IPS DF 6.9 (cell line): Measurements from ENCODE around the gene APOLD1.
"Not testable (repeated sequence)": the region's sequence is repeated elsewhere in the genome, so short reads cannot be mapped to it uniquely, and the experiment has no call there.

Source experiments
- DNase-seq: peaks from one replicate; pipeline ENCODE4 v3.0.0-alpha.2; 2013; ENCODE audit warnings: low read depth, low spot score
- H3K27ac ChIP-seq: one replicate; pipeline ENCODE4 v1.5.1; 2013; ENCODE audit warnings: low read length, control low read depth
- H3K27me3 ChIP-seq: 2 replicates; pipeline ENCODE4 v1.6.1; 2013; ENCODE audit warnings: mild to moderate bottlenecking, low read length; ENCODE audit not compliant: control insufficient read depth, insufficient read depth
- H3K36me3 ChIP-seq: 2 replicates; pipeline ENCODE4 v1.6.1; 2013; ENCODE audit warnings: low read length; ENCODE audit not compliant: control insufficient read depth, insufficient read depth
- H3K4me1 ChIP-seq: 2 replicates; pipeline ENCODE4 v1.6.1; 2013; ENCODE audit warnings: low read length; ENCODE audit not compliant: control insufficient read depth, insufficient read depth
- H3K4me3 ChIP-seq: 2 replicates; pipeline ENCODE4 v1.5.1; 2013; ENCODE audit warnings: mild to moderate bottlenecking, low read length
- H3K9me3 ChIP-seq: 2 replicates; pipeline ENCODE4 v1.6.1; 2013; ENCODE audit warnings: low read length, inconsistent platforms; ENCODE audit not compliant: control insufficient read depth, insufficient read depth
- WGBS: extraction: QIAGEN DNeasy Blood & Tissue Kit; methylation state at CpG from one replicate; pipeline ENCODE4 v1.1.7; 2013; ENCODE audit warnings: mixed read lengths, missing lambda C conversion rate; ENCODE audit not compliant: insufficient read length, insufficient coverage; 5-methylcytosine and 5-hydroxymethylcytosine counted together

Gene APOLD1, protein sequence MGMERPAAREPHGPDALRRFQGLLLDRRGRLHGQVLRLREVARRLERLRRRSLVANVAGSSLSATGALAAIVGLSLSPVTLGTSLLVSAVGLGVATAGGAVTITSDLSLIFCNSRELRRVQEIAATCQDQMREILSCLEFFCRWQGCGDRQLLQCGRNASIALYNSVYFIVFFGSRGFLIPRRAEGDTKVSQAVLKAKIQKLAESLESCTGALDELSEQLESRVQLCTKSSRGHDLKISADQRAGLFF

DNA sequence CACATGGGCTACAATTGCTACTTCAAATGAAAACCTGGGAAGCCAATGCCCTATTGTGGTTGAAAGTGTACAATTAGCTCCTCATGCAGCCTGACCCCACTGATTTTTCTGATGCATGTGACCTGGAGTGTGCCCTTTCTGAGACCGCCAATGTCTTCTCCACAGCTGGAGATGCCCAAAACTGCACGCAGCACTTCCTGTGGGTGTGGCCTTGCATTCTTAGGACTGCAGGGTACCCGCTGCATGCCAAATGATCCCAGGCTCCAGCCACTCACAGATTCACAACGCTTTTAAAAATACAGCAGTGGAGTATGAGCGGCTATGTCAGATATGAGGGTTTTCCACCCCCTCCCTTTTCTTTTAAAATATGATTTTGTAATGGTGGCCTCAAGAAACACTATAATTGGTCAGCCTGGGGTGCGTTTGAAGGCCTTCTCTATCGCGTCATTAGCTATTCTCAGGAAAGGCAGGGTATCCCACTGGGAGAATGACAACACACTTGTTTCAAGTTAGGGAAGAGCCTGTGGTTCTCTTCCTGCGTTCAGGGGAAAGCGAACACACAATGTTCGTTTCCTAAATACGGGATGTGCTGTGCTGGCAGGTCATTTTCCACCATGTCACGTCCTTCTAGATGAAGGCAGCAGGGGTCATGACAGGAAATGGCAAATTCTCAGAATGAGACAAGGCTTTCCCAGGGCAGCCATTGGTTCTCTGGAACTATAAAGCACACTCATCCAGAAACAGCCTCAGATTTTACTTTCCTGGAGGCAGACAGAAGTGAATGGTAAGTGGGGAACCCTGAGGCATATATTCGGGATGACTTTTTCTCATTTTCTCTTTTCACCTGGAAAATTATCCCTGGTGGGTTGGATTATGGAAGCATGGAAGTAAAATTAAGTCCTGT is at the start of gene APOLD1:
Gene APOLD1, plus strand, starts transcription at position 749 of the 904 bp plus-strand sequence. Its CDS starts 33 bp downstream, at position 782.
- Histone ChIP-seq H3K9me3 (no peaks in the 10 kb centered on the region), H3K36me3 (no peaks in the 10 kb centered on the region), H3K27me3 (peaks cover 15% of the 10 kb centered on the region; the same call in 1 of the 2 replicates), H3K4me1 (peaks cover 7% of the 10 kb centered on the region), H3K4me3 (no peak within 1 kb of the TSS; the same call in 1 of the 2 replicates), H3K27ac (no peak within 1 kb of the TSS)
- no peak for DNase-seq
- WGBS = no CpG with 5 or more reads among the region's 14 CpGs

DNA sequence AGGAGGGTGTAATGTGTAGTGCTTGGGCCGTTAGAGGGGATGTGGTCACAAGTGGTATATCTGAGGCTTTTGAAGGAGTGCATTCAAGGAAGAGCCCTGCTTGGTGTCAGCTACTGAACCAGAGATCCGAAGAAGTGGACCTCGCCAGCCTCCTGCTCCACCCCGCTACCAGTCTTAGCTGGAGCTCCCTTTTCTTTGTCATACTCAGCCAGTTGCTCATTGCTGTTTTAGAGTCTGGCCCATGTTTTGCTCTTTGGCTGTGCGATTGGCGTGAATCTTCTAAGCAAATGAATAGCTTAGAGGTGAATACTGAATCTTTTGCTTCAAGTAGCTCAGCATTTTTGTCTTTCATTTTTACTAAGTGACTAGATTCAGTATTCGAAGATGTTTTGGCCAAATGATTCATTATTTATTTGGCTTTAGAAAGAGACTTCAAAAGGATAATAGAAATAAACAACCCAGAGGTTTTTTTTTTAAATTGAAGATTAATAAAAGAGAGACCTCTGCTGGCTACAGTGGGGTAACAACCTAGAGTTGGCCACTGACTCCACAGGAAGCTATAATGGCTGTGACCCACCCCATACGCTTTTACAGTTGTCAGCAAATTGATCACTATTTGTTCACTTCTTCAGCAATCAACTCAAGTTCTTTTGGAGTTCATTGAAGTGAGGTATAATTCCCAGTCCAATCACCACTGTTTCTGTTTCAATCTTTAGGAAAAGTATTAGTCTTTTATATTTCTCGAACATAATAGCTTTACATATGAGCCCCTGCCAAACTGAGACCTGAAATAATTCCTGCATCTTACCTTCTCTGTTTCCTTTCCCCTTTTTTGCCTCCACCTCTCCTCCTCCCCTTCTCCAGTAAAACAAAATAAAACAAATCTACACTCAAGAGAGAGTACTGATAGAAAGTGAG is 48.4 kb upstream of the APOLD1 start:
- Histone ChIP-seq H3K36me3 (no peaks in the 10 kb centered on the region), H3K27me3 (no peaks in the 10 kb centered on the region), H3K4me3 (no peak overlapping the region), H3K27ac (no peak overlapping the region), H3K4me1 (no peaks in the 10 kb centered on the region), H3K9me3 (no peaks in the 10 kb centered on the region)
- WGBS = no CpG with 5 or more reads among the region's 9 CpGs
- DNase-seq = no peak

DNA sequence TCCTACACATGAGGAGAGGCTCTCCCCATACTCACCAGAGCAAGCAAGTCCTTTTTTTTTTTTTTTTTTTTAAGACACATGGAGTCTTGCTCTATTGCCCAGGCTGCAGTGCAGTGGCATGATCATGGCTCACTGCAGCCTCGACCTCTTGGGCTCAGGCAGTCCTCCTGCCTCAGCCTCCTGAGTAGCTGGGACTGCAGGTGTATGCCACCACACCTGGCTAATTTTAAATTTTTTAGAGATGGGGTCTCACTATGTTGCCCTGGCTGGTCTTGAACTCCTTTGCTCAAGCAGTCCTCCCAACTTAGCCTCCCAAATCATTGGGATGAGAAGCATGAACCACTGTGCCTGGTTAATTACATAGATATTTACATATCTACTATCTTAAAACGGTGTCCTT is 47.3 kb upstream of the APOLD1 start:
- H3K27me3 ChIP-seq, H3K4me3 ChIP-seq, H3K36me3 ChIP-seq, DNase-seq, H3K27ac ChIP-seq, H3K4me1 ChIP-seq, H3K9me3 ChIP-seq: not testable (repeated sequence)
- no CpG with 5 or more reads among the region's 2 CpGs for WGBS

DNA sequence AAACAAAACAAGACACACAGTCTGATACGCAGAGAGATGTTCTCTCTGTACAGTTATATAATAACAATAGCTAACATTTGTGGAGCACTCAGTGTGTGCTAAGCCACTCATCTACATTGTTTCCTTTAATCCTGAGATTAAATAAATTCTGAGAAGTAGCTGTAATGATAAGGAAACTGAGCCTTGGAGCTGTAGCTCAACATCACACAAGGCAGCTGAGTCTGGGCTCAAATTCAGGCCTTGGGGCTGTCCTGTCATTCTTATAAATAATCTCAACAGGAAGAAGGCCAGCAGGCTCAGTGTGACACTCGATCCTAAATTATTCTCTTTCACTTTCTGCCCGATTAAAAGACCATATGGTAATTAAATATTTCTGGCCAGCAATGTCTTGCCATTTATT is 43.8 kb upstream of the APOLD1 start:
- no peak for DNase-seq
- H3K27ac ChIP-seq = no peak overlapping the region
- H3K4me3 ChIP-seq = no peak overlapping the region
- H3K4me1 ChIP-seq = no peaks in the 10 kb centered on the region
- WGBS = no CpG with 5 or more reads among the region's 3 CpGs
- no peaks in the 10 kb centered on the region for H3K27me3 ChIP-seq
- no peaks in the 10 kb centered on the region for H3K36me3 ChIP-seq
- H3K9me3 ChIP-seq = no peaks in the 10 kb centered on the region

DNA sequence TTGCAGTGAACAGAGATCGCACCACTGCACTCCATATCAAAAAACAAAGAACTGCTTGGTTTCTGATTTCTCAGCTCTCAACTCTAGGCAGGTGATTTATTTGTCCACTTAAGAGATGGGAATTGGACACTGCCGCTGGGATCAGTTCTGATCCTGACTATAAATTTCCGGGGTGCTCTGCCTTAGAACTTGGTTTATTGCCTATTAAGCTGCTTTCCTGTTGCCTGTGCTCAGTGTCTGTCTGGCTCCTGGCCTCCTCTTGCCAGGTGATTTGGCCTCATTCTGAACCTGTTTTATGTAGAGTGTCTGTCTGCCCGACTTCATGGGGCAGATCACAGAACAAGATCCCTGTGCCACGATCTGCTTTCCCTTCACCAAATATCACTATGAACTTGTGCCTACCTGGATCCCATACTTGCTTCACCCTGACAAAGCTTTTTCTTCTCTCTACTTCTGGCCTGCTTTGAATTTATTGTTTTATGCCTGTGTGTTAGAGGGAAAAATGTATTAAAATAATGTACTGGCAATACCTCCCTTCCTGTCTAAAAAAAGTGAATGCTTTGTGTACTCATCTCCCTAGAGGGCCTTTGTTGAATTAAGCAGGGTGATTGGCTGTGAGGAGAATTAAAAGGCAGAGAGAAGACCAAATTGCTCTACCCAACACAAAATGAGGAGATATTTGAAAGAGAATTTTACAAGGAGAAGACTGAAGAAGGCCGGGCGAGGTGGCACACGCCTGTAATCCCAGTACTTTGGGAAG is 40.7 kb upstream of the APOLD1 start:
- no peaks in the 10 kb centered on the region for H3K27me3 ChIP-seq
- no CpG with 5 or more reads among the region's 8 CpGs for WGBS

DNA sequence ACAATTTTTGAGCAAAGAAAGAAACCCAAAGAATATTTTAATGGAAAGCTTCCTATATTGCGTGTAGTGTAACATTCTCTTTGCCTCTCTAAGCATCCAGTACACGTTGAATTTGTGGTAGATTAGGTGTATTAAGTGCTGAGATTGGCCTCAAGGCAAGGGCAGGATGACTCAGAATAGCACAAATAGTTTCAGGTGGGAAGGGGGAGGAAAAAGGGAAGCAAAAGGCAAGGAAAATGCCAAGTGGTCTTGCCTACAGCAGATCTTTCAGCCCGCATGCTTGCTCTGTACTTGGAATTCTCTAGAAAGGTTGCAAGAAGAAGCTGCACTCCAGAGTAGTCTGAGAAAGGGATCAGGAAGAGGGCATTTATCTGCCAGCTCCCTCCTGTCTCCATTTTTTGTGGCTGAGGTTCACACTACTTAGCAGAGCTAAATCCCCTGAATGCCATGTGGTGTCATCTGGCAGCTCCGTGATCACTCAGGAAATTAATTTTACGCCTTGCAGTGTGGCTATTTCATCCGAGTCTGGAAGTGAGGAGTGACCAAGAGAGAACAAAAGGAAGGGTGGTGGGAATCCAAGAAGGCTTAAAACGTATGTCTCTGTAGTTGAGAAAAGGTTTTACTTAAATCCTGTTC is 39.8 kb upstream of the APOLD1 start:
- Histone ChIP-seq H3K9me3 (no peaks in the 10 kb centered on the region), H3K27ac (no peak overlapping the region), H3K27me3 (no peaks in the 10 kb centered on the region), H3K4me3 (no peak overlapping the region), H3K4me1 (no peaks in the 10 kb centered on the region), H3K36me3 (no peaks in the 10 kb centered on the region)
- no CpG with 5 or more reads among the region's 7 CpGs for WGBS
- no peak for DNase-seq

More for the DNA sequence above, 40.7 kb upstream of the APOLD1 start:
- Histone ChIP-seq H3K36me3 (no peaks in the 10 kb centered on the region), H3K27ac (no peak overlapping the region), H3K4me1 (no peaks in the 10 kb centered on the region), H3K4me3 (no peak overlapping the region), H3K9me3 (no peaks in the 10 kb centered on the region)
- no peak for DNase-seq

DNA sequence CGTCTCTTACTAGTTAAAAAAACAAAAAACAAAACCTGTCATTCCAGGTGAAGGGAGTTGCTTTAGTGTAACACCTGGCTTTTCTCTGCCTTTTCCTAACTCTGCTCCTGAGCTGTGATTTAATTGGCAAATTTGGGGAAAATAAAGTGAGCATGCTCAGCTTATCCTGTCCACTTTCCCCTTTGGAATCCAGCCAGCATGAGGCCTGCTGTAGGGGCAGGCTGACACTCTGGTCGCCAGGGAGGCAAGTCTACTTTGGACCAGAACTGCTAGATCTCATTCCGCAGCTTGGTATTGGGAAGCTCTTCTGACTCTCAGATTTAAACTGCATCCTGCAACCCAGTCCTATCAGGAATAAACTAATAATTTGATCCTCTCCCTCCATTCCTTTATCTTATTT is 38.2 kb upstream of the APOLD1 start:
- H3K4me3 ChIP-seq = no peak overlapping the region
- H3K9me3 ChIP-seq = no peaks in the 10 kb centered on the region
- no peaks in the 10 kb centered on the region for H3K4me1 ChIP-seq
- no peak overlapping the region for H3K27ac ChIP-seq
- no peak for DNase-seq
- no peaks in the 10 kb centered on the region for H3K36me3 ChIP-seq
- H3K27me3 ChIP-seq = no peaks in the 10 kb centered on the region
- no CpG with 5 or more reads among the region's 3 CpGs for WGBS

DNA sequence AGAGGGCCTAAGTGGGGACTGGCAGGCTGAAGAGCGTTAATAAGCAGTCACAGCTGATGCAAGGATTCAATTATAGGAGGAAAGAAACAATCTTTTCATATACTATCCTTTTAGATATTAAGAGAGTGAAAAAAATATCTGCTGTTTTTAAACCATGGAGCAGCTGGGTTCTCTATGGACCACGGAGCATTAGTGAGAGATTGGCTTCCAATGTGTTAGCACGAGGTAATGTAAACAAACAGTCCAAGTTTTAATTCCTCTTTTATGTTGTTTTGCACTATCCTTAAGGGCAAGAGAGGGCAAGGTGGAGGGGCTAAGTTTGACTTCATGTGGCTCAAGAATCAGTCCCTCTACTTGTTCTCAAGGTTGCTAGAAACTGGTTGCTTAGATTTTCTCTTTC is 37.4 kb upstream of the APOLD1 start:
- Histone ChIP-seq H3K4me3 (no peak overlapping the region), H3K36me3 (no peaks in the 10 kb centered on the region), H3K9me3 (no peaks in the 10 kb centered on the region), H3K4me1 (no peaks in the 10 kb centered on the region), H3K27ac (no peak overlapping the region), H3K27me3 (no peaks in the 10 kb centered on the region)
- WGBS = no CpG with 5 or more reads among the region's 3 CpGs
- no peak for DNase-seq

DNA sequence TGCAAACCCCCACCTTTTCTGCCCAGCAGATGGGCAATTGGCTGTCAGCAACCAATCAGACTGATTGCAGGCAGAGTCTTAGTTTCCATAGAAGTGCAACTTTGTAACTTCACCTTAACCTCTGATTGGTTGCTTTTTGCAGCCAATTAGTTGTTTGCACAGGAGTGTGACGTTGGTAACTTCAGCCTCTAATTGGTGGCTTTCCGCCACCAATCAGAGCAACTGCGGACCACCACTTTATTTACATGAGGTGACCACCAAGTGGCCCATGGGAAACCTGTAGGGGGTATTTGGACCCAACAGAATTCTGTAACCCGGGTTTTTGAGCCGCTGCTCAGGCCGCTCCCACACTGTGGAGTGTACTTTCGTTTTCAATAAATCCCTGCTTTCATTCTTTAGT is 36.0 kb upstream of the APOLD1 start:
- no peak for DNase-seq
- H3K4me1 ChIP-seq = no peaks in the 10 kb centered on the region
- no peaks in the 10 kb centered on the region for H3K27me3 ChIP-seq
- H3K9me3 ChIP-seq = no peaks in the 10 kb centered on the region
- H3K36me3 ChIP-seq = no peaks in the 10 kb centered on the region
- H3K27ac ChIP-seq = no peak overlapping the region
- WGBS = no CpG with 5 or more reads among the region's 7 CpGs
- H3K4me3 ChIP-seq = no peak overlapping the region
